Measurements from ENCODE around the gene CCDC102A. TPM values are rescaled to one million over a fixed set of nuclear protein-coding genes. Genes with fewer than 3 reads are reported as not detected.

Gene CCDC102A
- total RNA-seq, 4 donors from 2014 or later = 24.4 to 56.6 (median 35.7) TPM

GRCh38 chr16:57564571-57565270, 28.4 kb upstream of the CCDC102A start:
- H3K4me1 ChIP-seq = no peaks in the 10 kb centered on the region
- H3K9me3 ChIP-seq = peaks cover 0 to 27% (median 0%) of the 10 kb centered on the region in 3 donors
- ATAC-seq = no peak
- no peak overlapping the region for H3K27ac ChIP-seq
- peaks cover 40% of the 10 kb centered on the region for H3K27me3 ChIP-seq
- no peak overlapping the region for H3K4me3 ChIP-seq
- TF ChIP-seq CTCF (IDR thresholded peaks at IDR 0.05) = no peak
- TF ChIP-seq POLR2A (IDR thresholded peaks at IDR 0.05) = no peak
- TF ChIP-seq EP300 (IDR thresholded peaks at IDR 0.05) = no peak
- TF ChIP-seq POLR2AphosphoS5 (IDR thresholded peaks at IDR 0.05) = no peak
- no peaks in the 10 kb centered on the region for H3K36me3 ChIP-seq
- 43 to 44% methylated on average over 2 to 3 of the region's 10 CpGs for WGBS, 2 donors (ENCODE audit: low coverage in 1 of 2)

GRCh38 chr16:57563761-57564160, 27.4 kb upstream of the CCDC102A start:
- no peak for ATAC-seq
- H3K9me3 ChIP-seq = peaks cover 0 to 28% (median 0%) of the 10 kb centered on the region in 3 donors
- peaks cover 48% of the 10 kb centered on the region for H3K27me3 ChIP-seq
- WGBS, 2 donors (ENCODE audit: low coverage in 1 of 2) = 40 to 88% methylated on average over 3 to 4 of the region's 12 CpGs
- H3K4me3 ChIP-seq = no peak overlapping the region
- no peak overlapping the region for H3K27ac ChIP-seq
- H3K36me3 ChIP-seq = no peaks in the 10 kb centered on the region
- TF ChIP-seq CTCF (IDR thresholded peaks at IDR 0.05) (no peak), EP300 (IDR thresholded peaks at IDR 0.05) (no peak), POLR2AphosphoS5 (IDR thresholded peaks at IDR 0.05) (no peak), POLR2A (IDR thresholded peaks at IDR 0.05) (no peak)
- no peaks in the 10 kb centered on the region for H3K4me1 ChIP-seq

- TF ChIP-seq CTCF (IDR thresholded peaks at IDR 0.05) (no peak), POLR2A (IDR thresholded peaks at IDR 0.05) (no peak), EP300 (IDR thresholded peaks at IDR 0.05) (no peak), POLR2AphosphoS5 (IDR thresholded peaks at IDR 0.05) (no peak)
- no peak for ATAC-seq
- no peak overlapping the region for H3K27ac ChIP-seq
- WGBS, 2 donors (ENCODE audit: low coverage in 1 of 2) = no CpG with 5 or more reads among the region's 3 CpGs
- no peaks in the 10 kb centered on the region for H3K36me3 ChIP-seq
- H3K27me3 ChIP-seq = peaks cover 48% of the 10 kb centered on the region
- H3K9me3 ChIP-seq = peaks cover 0 to 28% (median 0%) of the 10 kb centered on the region in 3 donors
- no peak overlapping the region for H3K4me3 ChIP-seq
- no peaks in the 10 kb centered on the region for H3K4me1 ChIP-seq
These were observed 27.0 kb upstream of the CCDC102A start for GRCh38 chr16:57563487-57563750.

- Histone ChIP-seq H3K4me3 (no peak overlapping the region), H3K4me1 (no peaks in the 10 kb centered on the region), H3K36me3 (no peaks in the 10 kb centered on the region), H3K9me3 (peaks cover 0 to 28% (median 0%) of the 10 kb centered on the region in 3 donors), H3K27me3 (peaks cover 48% of the 10 kb centered on the region), H3K27ac (no peak overlapping the region)
- 67 to 89% methylated on average over 1 to 3 of the region's 8 CpGs for WGBS, 2 donors (ENCODE audit: low coverage in 1 of 2)
- ATAC-seq = no peak
- TF ChIP-seq EP300 (IDR thresholded peaks at IDR 0.05) (no peak), POLR2AphosphoS5 (IDR thresholded peaks at IDR 0.05) (no peak), POLR2A (IDR thresholded peaks at IDR 0.05) (no peak), CTCF (IDR thresholded peaks at IDR 0.05) (no peak)
These were observed 26.5 kb upstream of the CCDC102A start for GRCh38 chr16:57562669-57563486.

All from gastroesophageal sphincter (tissue), 4 donors.